GM19438 (cell line): ENCODE results near the gene C20orf144.

Experiments
- ATAC-seq: cut with Tn5 transposase; IDR thresholded peaks from one replicate; pipeline ENCODE4 v1.9.1; 2021; ENCODE audit warnings: low read depth; ENCODE audit not compliant: unreplicated experiment

C20orf144 gene

DNA sequence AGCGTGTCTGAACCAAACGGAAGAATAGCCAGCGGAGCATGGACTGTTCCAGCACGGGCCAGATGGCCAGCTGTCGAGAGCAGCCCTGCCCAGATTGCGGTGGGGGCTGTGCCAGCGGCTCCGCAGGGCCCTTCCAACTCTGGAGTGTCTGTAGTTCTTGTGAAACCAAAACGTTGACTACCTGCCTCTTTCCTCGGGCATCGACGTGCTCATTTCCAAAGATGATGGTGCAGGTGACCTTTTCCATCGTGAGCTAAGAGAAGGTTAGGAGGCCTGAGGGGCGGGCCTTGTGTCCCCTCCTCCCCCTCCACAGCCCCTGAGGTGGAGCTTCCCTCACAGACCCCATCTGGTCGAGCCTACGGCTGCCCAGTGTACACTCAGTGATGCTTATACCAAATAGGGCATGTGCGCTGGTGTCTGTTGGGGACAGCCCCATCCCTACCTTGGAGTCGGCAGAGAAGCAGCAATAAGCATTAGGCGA is 12.9 kb upstream of the C20orf144 start:
- ATAC-seq, result no peak

GRCh38 chr20:33650111-33650752 is 11.9 kb upstream of the C20orf144 start:
- no peak for ATAC-seq

DNA sequence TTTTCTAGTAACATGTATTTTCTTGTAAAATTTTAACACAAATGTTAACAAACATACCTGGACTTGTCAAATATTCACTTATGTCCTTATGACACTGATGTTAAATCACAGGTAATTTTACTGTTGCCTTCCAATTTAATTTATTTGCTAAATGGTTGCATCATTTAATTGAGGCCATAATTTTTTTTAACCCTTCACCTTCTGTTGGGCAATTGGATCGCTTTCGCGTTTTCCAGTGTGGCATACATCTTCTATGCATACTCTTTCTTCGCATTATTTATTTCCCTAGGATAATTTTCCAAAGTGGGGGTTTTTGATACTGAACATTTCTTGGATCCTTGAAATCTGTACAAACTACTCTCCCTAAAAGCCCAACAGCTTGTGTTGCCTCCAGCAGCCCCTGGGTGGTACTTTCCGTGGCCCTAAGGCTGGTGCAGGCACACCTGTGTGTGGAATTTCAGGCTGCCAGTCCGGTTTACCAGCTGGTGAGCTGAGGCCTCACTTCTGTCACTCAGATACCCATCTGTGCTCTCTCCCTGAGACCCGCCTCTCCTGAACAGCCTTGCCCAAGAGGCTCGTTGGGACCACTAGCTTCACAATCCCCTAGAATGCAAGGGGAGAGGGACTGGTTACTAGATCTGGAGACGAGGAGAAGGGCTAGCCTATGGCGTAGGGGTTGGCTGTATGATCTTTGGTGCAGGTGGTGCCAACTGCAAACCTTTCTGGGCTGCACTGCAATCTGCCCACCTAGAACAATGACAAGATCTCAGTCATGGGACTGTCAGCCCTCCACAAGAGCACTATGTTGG is 11.2 kb upstream of the C20orf144 start:
- no peak for ATAC-seq

- no peak for ATAC-seq
These were observed 10.5 kb upstream of the C20orf144 start for GRCh38 chr20:33651562-33652048.

DNA sequence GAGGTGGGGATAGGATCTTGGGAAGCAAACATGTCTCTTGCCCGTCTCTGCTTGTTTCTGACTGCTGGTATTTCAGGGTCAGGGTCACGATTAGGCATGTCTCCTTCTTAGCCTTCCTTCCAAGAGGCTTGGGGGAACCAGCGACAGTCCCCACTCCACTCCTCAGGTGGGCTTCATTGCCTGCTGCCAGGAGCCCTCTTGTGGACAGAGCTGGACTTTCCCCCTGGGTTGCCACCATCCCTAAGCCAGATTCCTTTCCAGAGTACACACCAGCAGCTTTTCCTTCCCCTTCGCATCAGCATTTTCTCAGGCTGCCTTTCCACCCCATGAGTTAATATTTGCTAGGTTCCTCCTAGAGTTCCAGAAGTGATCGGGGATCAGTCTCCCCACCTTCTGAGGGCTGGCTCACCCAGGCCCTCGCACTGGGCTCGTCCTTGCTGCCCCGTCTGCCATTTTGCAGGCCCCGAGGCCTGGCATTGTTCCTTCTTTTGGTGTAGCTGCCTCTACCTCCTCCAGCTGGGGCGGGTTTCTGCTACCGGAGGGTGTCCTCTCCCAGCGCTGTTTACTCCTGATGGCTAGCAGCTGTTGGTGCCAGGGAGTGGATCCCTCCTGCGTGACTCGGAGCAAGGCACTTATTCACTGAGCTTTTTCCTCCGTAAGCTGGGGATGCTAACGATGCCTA is 8.8 kb upstream of the C20orf144 start:
- no peak for ATAC-seq

GRCh38 chr20:33653900-33654596 is 8.1 kb upstream of the C20orf144 start:
- ATAC-seq, result no peak

GRCh38 chr20:33654680-33655161 is 7.4 kb upstream of the C20orf144 start:
- ATAC-seq, result no peak

GRCh38 chr20:33655164-33655563 is 7.0 kb upstream of the C20orf144 start:
- ATAC-seq, result no peak

DNA sequence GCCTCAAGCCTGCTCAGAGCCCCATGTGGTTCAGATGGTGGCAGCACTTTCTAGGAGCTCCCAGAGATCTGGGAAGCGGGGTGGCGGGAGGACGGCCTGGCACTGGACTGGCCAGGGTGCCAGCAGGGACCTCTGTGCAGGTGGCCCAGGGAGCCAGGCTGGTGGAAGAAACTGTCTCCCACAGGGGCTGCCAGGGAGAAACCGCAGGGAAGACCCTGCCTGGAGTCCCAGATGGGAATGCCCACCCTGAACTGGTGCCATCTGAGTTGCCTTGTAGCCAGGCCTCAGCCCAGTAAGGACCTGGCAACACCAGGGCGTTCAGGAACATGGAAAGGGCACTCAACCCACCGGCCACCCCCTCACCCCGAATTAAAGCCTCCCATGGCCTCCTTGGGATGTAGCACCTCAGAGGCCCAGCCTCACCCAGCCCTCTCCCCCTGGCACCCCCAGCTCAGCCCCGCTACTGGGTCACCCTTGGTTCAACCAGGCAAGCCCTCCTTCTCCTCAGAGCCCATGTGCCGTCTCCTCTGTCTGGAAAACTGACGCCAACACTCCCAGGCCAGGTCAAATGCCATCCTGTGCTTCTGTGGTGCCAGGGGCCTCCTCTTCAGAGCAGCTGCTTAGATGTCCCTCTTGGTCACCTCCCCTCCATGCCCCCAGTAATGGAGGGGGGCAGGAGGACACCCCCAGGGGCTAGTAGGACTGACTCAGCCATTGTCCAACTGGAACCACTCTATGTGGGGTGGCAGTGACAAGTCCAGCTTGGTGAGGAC is 5.9 kb upstream of the C20orf144 start:
- ATAC-seq, result no peak

DNA sequence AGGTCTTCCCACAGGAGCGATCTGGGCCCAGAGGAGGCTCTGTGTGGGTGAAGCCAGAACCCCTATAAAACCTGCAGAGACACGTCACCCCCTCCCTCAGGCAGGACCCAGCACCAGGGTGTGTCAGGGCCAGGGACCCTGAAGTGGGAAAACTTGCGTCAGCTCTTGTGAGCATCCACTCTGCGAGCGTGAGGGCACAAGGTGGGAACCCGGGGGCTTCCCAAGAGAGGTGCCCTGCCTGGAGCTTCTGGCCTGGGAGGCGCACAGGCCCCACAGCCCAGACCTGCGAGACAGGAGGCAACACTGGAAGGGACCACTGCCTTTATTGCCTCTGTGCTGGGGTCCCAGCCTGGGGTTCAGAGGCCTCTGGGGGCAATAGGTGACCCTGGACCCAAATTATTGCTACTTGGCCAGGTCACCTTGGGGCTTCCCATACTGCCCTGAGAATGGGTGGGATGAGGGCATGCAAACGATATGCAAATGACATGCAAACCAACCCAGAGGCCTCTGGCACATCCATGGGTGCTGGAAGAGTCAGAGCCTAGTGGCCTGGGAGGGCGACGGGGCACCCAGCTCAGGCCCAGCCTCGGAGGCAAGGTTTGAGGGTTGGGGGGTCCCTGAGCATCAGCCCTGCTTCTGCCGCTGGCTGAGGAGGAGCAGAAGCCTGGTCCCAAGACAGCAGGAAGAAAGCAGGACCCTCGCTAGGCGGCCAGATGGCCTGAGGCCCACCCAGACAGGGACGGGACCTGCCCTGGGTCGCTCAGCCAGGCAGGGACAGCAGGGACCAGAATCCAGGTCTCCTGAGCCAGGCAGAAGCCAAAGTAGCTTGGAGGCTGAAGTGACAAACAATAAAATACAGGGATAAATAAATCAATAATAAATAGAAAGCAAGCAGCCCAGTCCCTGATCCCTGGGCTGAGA is 5.1 kb upstream of the C20orf144 start:
- ATAC-seq, result no peak

DNA sequence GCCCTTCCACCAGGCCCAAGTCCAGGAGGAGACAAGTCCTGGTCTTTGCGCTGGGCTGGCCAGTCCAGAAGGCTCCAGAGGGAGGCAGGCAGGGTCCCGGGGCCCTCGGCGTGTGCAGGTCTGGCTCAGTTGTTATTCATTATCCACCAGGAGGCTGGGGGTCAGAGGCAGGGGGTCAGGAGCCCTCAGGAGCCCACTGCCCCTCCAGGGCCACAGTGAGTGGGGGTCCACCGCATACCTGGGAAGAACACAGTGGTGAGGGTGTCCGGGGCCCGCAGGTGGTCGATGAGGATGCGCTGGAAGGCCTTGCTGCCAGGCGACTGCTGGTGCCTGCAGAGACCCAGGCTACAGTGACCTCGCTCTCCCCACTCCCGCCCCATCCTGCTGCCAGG is 4.4 kb upstream of the C20orf144 start:
- no peak for ATAC-seq

- no peak for ATAC-seq
These were observed 3.6 kb upstream of the C20orf144 start for GRCh38 chr20:33658510-33658909.

- ATAC-seq, result no peak
These were observed 3.2 kb upstream of the C20orf144 start for GRCh38 chr20:33658929-33659328.

- ATAC-seq, result no peak
These were observed 2.6 kb upstream of the C20orf144 start for GRCh38 chr20:33659341-33660034.

DNA sequence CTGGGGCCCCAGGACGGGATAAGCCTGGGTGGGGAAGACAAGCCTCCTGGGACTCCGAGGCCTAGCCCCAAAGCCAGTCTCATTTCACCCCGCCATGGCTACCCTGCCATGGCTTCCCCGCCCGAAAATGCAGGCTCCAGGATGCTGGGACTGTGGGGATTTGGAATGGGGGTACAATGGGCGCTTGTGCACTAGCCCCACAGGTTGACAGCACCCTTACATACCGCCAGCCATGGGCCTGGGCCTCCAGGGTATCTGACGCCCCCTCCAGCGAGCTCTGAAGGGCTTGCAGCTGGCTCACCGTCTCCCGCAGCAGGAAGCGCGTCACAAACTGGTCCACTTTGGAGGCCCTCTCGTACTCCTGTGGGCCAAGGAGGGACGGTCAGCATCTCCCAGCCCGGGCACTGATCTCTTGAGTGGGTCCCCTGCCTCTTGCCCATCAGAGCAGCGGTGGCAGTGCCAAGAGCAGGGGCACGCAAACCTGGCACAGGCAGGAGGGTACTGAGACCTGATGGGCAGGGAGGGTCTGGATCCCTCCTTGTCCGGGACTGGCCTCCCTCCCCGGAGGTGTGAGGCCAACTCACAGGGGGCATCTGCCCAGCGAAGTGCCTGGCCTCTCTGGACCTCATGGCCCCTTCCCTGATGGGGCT is 2.0 kb upstream of the C20orf144 start:
- ATAC-seq, result no peak

- ATAC-seq, result no peak
These were observed 1.5 kb upstream of the C20orf144 start for GRCh38 chr20:33660685-33661058.

GRCh38 chr20:33663161-33664084 is 1.3 kb downstream of the C20orf144 start:
- no peak for ATAC-seq
